ENCODE data around the gene FAM3C. TPM values are rescaled to one million over a fixed set of nuclear protein-coding genes. Genes with fewer than 3 reads are reported as not detected.

Gene FAM3C
- total and polyA plus RNA-seq, 4 donors = 16.5 to 32.3 (median 22.5) TPM

GRCh38 chr7:121437470-121437869 lies 41.4 kb upstream of the FAM3C start (continued):
- TF ChIP-seq REST (IDR thresholded peaks at IDR 0.05) (no peak), NR2F2 (IDR thresholded peaks at IDR 0.05) (no peak), SP1 (IDR thresholded peaks at IDR 0.05) (no peak), ZBTB33 (IDR thresholded peaks at IDR 0.05) (no peak), HNF4G (IDR thresholded peaks at IDR 0.05) (no peak)

GRCh38 chr7:121436688-121437087 lies 40.6 kb upstream of the FAM3C start:
- no peak for DNase-seq (ENCODE audit: low spot score)
- peaks cover 0 to 6% (median under 1%) of the 10 kb centered on the region in 4 donors for H3K4me1 ChIP-seq (ENCODE audit: control insufficient read depth in 4 of 4, insufficient read depth in 4 of 4, low read length in 3 of 4)
- no peaks in the 10 kb centered on the region for H3K36me3 ChIP-seq (ENCODE audit: control insufficient read depth in 4 of 4, insufficient read depth in 3 of 4, low read depth in 1 of 4, low read length in 3 of 4)
- no peaks in the 10 kb centered on the region for H3K27me3 ChIP-seq (ENCODE audit: control insufficient read depth in 4 of 4, insufficient read depth in 4 of 4, low read length in 3 of 4)
- no peak overlapping the region for H3K9ac ChIP-seq (ENCODE audit: low read depth in 1 of 2, low read length in 2 of 2)
- H3K9me3 ChIP-seq (ENCODE audit: control insufficient read depth in 4 of 4, low read length in 3 of 4) = no peaks in the 10 kb centered on the region
- H3K27ac ChIP-seq (ENCODE audit: low read depth in 1 of 2, low read length in 2 of 2) = no peak overlapping the region
- no peak overlapping the region for H3K4me3 ChIP-seq (ENCODE audit: low read depth in 1 of 3, low read length in 3 of 3)
- TF ChIP-seq HNF4G (IDR thresholded peaks at IDR 0.05) = no peak
- no peak for TF ChIP-seq RAD21 (IDR thresholded peaks at IDR 0.05)
- no peak for TF ChIP-seq YY1 (IDR thresholded peaks at IDR 0.05)
- no peak for TF ChIP-seq REST (IDR thresholded peaks at IDR 0.05)
- no peak for TF ChIP-seq SP1 (IDR thresholded peaks at IDR 0.05)
- TF ChIP-seq NR2F2 (IDR thresholded peaks at IDR 0.05) = no peak
- no peak for TF ChIP-seq RXRA (IDR thresholded peaks at IDR 0.05)
- no peak for TF ChIP-seq MAX (IDR thresholded peaks at IDR 0.05)
- no peak for TF ChIP-seq HNF4A (conservative IDR thresholded peaks at IDR 0.05)
- TF ChIP-seq FOXA2 (IDR thresholded peaks at IDR 0.05) = no peak
- no peak for TF ChIP-seq CTCF (IDR thresholded peaks at IDR 0.05; ENCODE audit: low read depth, low read length, missing input control)
- TF ChIP-seq GABPA (IDR thresholded peaks at IDR 0.05 in 1 of 2, conservative IDR thresholded peaks at IDR 0.05 in 1 of 2) = no peak
- WGBS = 92% methylated on average over 7 of the region's 7 CpGs
